NCI-H1048 (cell line): Measurements from ENCODE around the gene TRIM69.
A peak's percentile ranks its signal among the peaks of the same experiment; 100 is the strongest.
"Not testable (repeated sequence)": the region's sequence is repeated elsewhere in the genome, so short reads cannot be mapped to it uniquely, and the experiment has no call there.

Experiments
- DNase-seq: peaks from one replicate; lab custom pipeline; 2025; lab: John Stamatoyannopoulos, UW

The TRIM69 gene

DNA sequence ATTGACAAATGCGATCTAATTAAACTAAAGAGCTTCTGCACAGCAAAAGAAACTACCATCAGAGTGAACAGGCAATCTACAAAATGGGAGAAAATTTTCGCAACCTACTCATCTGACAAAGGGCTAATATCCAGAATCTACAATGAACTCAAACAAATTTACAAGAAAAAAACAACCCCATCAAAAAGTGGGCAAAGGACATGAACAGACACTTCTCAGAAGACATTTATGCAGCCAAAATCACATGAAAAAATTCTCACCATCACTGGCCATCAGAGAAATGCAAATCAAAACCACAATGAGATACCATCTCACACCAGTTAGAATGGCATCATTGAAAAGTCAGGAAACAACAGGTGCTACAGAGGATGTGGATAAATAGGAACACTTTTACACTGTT lies 7.1 kb downstream of the TRIM69 start:
- not testable (repeated sequence) for DNase-seq

- DNase-seq, result no peak
These were observed 17.0 kb downstream of the TRIM69 start for GRCh38 chr15:44753345-44753744.

DNA sequence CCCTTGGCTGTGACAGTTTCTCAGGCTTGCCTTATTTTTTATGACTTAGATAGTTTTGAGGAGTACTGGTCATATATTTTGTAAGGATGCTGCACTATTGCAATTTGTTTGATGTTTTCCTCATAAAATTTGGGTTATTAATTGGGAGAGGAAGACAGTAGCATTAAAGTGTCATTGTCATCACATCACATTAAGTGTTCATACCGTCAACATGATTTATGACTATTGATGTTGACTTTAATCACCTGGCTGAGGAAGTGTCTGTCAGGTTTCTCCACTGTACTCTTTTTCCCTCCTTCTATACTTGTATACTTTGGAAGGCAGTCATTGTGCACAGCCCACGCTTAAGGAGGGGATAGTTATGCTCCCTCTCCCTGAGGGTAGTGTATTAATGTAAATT lies 26.9 kb downstream of the TRIM69 start:
- no peak for DNase-seq

- no peak for DNase-seq
These were observed 27.5 kb downstream of the TRIM69 start for GRCh38 chr15:44763848-44764247.

GRCh38 chr15:44765036-44765435 lies 28.7 kb downstream of the TRIM69 start:
- no peak for DNase-seq

DNA sequence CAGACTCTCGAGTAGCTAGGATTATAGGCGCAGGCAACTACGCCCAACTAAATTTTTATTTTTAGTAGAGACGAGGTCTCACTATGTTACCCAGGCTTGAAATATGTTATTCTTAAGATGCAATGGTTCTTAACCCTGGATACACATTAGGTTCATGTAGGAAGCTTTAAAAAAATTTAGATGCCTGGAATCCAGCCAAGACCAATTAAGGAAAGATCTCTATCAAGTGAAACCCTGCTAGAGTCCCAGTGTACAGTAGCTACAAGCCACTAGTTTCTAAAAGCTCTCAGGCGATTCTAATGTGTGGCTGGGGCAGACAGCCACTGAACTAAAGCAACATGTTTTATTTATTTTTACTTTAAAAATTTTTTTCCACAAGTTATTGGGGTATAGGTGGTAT lies 33.2 kb downstream of the TRIM69 start:
- no peak for DNase-seq

DNA sequence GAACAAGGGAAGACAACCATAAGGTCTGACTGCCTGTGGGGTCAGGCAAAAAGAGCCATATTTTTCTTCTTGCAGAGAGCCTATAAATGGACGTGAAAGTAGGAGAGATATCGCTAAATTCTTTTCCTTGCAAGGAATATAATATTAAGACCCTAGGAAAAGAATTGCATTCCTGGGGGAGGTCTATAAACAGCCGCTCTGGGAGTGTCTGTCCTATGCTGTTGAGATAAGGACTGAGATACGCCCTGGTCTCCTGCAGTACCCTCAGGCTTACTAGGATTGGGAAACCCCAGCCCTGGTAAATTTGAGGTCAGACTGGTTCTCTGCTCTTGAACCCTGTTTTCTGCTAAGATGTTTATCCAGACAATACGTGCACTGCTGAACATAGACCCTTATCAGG lies 34.4 kb downstream of the TRIM69 start:
- DNase-seq, result not testable (repeated sequence)

GRCh38 chr15:44775953-44776352 lies 39.6 kb downstream of the TRIM69 start:
- peak; percentile 73 for DNase-seq

DNA sequence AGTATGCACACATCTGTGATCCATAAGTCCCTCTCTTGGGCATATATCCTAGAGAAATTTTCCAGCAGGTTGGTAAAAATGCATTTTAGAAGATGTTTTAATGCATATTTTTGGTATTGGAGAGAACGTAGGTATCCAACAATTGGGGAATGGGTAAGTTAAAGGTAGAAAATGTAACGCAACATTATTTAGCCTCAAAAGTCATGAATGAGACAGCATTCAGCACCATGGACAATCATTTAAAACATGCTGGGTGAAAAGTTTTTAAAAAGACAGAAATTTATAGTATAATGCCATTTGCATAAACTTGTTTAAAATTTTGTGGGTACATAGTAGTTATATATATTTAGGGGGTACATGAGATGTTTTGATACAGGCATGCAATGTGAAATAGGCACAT lies 43.4 kb downstream of the TRIM69 start:
- DNase-seq, result no peak

GRCh38 chr15:44780608-44781007 lies 44.3 kb downstream of the TRIM69 start:
- no peak for DNase-seq

- no peak for DNase-seq
These were observed 44.9 kb downstream of the TRIM69 start for GRCh38 chr15:44781128-44781810.

- DNase-seq, result no peak
These were observed 46.2 kb downstream of the TRIM69 start for GRCh38 chr15:44782516-44782915.

GRCh38 chr15:44784918-44785274 lies 48.6 kb downstream of the TRIM69 start:
- DNase-seq, result not testable (repeated sequence)

- DNase-seq, result no peak
These were observed 52.4 kb downstream of the TRIM69 start for GRCh38 chr15:44788748-44789147.

DNA sequence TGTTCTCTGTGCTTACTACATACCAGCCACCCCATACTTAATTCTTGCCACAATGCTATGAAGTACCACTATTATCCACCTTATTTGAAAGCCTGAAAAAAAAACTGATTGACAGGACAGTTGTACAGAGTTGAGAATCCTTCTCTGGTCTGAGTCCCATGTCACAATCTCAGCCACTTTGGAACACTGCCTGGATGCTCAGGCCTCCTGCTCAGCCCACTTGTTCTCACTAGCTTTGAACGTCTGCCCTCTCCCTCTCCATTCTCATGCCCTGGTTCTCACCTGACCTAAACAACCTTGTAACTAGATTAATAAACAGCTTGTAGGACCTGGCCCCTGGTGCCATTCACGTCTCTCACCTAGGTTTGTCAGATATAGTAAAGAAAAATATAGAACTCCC lies 53.9 kb downstream of the TRIM69 start:
- DNase-seq, result no peak

GRCh38 chr15:44790656-44791055 lies 54.3 kb downstream of the TRIM69 start:
- no peak for DNase-seq

DNA sequence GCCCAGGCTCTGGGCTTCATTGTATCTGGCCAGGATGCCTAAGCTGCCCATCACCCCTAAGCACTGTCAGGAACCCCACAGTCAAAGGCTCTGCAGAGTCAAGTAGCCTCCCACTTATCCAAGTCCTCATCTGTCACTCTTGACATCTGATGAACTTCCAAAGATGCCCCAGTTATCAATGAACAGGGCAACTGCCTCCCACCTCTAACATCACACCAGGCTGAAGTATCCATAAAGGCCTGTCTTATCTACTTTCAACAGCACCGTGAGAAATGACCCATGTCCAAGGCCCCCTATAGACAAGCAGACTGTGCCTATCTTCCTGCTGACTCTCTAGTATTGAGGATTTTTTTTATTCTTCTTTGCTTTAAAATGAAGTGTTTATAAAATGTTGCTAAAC lies 56.4 kb downstream of the TRIM69 start:
- no peak for DNase-seq

DNA sequence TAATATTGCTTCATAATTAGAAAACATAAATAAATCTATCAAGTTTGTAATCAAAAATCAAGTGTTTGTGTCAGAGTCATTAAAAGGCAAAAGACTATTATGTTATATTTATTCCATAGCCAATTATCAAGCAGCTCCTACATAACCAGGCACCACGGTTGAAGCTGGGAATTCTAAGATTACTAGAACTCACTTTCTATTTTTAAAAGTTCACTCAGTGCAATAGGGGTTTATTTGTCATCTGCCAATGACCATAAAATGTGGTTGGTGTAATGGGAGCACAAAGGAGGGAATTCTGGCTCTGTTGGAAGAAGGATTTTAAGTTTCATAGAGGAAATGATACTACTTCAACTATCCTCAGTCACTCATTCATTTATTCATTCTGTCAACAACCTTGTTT lies 57.7 kb downstream of the TRIM69 start:
- no peak for DNase-seq

- no peak for DNase-seq
These were observed 60.2 kb downstream of the TRIM69 start for GRCh38 chr15:44796508-44796907.

DNA sequence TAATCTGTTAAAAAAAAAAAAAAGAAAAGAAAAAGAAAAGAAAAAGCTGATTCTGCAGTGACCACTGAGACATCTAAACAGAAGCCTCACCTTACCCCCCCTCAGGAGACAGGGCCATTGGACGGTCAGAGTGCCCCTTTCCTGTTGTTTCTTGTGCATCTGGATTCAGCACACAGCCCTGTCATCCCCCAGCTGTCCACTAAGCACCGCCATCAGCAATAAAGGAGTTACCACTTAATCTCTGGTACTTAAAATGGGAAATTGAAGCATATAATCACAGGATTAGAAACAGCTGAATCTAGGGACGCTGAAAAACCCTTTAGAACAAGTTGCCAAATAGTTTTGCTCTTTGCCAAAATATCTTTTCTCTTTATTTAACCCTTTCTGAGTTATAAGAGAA lies 62.5 kb downstream of the TRIM69 start:
- DNase-seq, result no peak

GRCh38 chr15:44801364-44801763 lies 65.0 kb downstream of the TRIM69 start:
- no peak for DNase-seq

DNA sequence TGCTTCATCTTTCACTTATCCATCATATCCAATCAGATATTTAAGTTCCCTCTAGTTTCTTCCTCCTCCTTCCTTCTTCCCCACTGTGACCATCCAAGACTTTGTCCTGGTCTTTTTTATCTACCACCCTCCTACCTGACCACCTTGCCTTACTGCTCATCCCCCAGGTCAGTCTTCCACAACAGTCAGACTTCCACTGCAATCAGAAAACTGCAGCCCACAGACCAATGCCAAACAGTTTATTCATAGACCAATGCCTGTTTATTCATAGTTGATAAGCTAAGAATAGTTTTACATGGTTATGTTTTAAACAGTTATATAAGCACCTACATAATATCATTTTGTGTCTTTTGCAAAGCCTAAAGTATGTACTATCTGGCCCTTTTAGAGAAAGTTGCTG lies 65.5 kb downstream of the TRIM69 start:
- no peak for DNase-seq

DNA sequence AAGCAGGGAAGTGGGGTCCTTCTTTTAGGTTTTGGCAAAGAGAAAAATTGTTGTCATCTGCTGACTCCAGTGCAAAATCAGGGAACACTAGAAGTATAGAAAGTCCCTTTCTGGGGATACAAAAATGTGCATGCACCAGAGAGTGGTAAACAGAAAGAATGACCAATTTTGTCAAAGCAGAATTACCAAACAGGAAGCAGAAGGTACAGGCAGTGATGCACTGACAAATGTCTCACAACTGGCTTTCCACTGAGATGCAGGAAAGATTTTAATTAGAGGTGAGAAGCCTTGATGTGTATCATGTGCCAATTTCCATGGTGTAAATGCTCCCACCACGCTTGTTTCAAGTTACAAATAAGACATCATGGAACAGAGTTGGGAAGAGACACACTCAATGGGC lies 66.0 kb downstream of the TRIM69 start:
- DNase-seq, result no peak

DNA sequence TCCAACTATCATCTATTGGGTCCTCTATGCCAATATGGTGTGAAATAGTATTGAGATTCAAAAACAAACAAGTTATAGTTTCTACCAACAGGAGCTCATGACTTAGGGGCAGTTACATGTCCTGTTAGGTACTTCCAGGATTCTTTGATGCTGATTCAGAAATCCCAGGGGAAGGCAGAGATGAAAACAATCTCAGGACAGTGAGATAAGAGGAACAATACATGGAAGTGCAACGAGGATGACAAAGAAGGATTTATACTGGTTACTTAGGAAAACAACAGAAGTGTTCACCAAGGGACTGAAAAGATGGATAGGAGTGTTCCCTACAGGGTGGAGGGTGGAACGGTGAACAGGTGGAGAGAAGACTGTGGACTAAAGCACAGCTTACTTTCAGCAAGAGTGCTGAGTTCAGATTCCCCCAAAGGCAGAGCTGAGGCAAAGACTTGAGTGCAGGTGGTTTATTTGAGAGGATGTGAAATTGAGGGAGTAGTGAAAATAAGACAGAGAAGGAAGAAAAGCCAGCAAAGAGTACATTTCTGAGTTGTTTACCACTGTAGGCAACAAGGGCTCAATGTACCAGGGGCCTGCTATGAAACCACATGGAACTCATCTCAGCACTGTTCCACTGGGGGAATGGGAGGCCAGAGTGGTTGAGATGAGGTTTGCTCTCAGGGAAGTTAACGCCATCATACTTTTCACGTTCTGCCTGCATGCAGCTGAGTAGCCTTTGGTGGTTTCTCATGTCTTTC lies 68.1 kb downstream of the TRIM69 start:
- no peak for DNase-seq
